ENCODE measurements around the gene DCTPP1. TPM values are rescaled to one million over a fixed set of nuclear protein-coding genes. Genes with fewer than 3 reads are reported as not detected.

The DCTPP1 gene
- total and polyA plus RNA-seq, 9 of the 15 experiments (the other 6 are each of a cell fraction or from before 2014, with no cell fraction given), result 45.0 to 132 (median 80.6) TPM

GRCh38 chr16:30409125-30410060 lies 20.4 kb downstream of the DCTPP1 start (continued):
- TF ChIP-seq SMAD4 (CRISPR knock-in tag; conservative IDR thresholded peaks at IDR 0.05), result peak; percentile 73
- no peak for TF ChIP-seq BCLAF1 (IDR thresholded peaks at IDR 0.05; ENCODE audit: borderline replicate concordance in 1 of 2, control insufficient read depth in 1 of 2, low read depth in 2 of 2, low read length in 1 of 2)
- no peak for TF ChIP-seq RBM15 (IDR thresholded peaks at IDR 0.05; ENCODE audit: insufficient read depth, low read length)
- TF ChIP-seq LARP7 (IDR thresholded peaks at IDR 0.05), result no peak
- no peak for TF ChIP-seq BACH1 (tag; IDR thresholded peaks at IDR 0.05)
- 0 out of 2 replicates have a peak, but pooled peaks have one; percentile 51 for TF ChIP-seq ZNF740 (CRISPR knock-in tag; IDR thresholded peaks at IDR 0.05)
- no peak for TF ChIP-seq ZNF740 (tag; IDR thresholded peaks at IDR 0.05)
- TF ChIP-seq CBFB (CRISPR knock-in tag; IDR thresholded peaks at IDR 0.05), result no peak
- TF ChIP-seq KAT2B (IDR thresholded peaks at IDR 0.05; ENCODE audit: low read depth, low read length), result no peak
- TF ChIP-seq ADNP (tag; IDR thresholded peaks at IDR 0.05), result no peak
- TF ChIP-seq ZNF696 (CRISPR knock-in tag; conservative IDR thresholded peaks at IDR 0.05), result no peak
- no peak for TF ChIP-seq DDX20 (tag; IDR thresholded peaks at IDR 0.05; ENCODE audit: low read depth)
- peak; percentile 64 for TF ChIP-seq ZFX (CRISPR knock-in tag; IDR thresholded peaks at IDR 0.05)
- no peak for TF ChIP-seq NFIX (CRISPR knock-in tag; IDR thresholded peaks at IDR 0.05; ENCODE audit: low read depth)
- TF ChIP-seq SAFB (IDR thresholded peaks at IDR 0.05; ENCODE audit: borderline replicate concordance, low read depth, low read length), result no peak
- TF ChIP-seq PREB (CRISPR knock-in tag; IDR thresholded peaks at IDR 0.05), result 0 out of 2 replicates have a peak, but pooled peaks have one; percentile 18
- TF ChIP-seq ZBED1 (IDR thresholded peaks at IDR 0.05), result no peak
- peak; percentile 16; the same call in 1 of the 2 replicates for TF ChIP-seq CTBP1 (IDR thresholded peaks at IDR 0.05; ENCODE audit: borderline replicate concordance)
- peak; percentile 77; the same call in 1 of the 2 replicates for TF ChIP-seq XRCC5 (IDR thresholded peaks at IDR 0.05; ENCODE audit: low read depth, low read length)
- no peak for TF ChIP-seq TCF3 (CRISPR knock-in tag; IDR thresholded peaks at IDR 0.05)
- TF ChIP-seq SIN3B (IDR thresholded peaks at IDR 0.05; ENCODE audit: low read depth), result 0 out of 2 replicates have a peak, but pooled peaks have one; percentile 12
- TF ChIP-seq PTBP1 (IDR thresholded peaks at IDR 0.05; ENCODE audit: low read depth, low read length), result no peak
- TF ChIP-seq CREB1 (IDR thresholded peaks at IDR 0.05), result no peak
- 0 out of 2 replicates have a peak, but pooled peaks have one; percentile 17 for TF ChIP-seq CREB1 (CRISPR knock-in tag; IDR thresholded peaks at IDR 0.05)
- TF ChIP-seq ZNF24 (IDR thresholded peaks at IDR 0.05), result no peak; the same call in 1 of the 2 replicates

Measured in K562 (cell line).